GM19193 (cell line): Measurements from ENCODE around the gene ERICH6.

ENCODE experiments used
- POLR2A ChIP-seq: IDR thresholded peaks from 4 replicates; pipeline ENCODE4 v1.6.1; 2011; ENCODE audit not compliant: insufficient read depth, insufficient read length; ENCODE audit errors: extremely low read depth

ERICH6 gene

GRCh38 chr3:150740733-150741496 lies 37.2 kb upstream of the ERICH6 start:
- no peak for TF ChIP-seq POLR2A

DNA sequence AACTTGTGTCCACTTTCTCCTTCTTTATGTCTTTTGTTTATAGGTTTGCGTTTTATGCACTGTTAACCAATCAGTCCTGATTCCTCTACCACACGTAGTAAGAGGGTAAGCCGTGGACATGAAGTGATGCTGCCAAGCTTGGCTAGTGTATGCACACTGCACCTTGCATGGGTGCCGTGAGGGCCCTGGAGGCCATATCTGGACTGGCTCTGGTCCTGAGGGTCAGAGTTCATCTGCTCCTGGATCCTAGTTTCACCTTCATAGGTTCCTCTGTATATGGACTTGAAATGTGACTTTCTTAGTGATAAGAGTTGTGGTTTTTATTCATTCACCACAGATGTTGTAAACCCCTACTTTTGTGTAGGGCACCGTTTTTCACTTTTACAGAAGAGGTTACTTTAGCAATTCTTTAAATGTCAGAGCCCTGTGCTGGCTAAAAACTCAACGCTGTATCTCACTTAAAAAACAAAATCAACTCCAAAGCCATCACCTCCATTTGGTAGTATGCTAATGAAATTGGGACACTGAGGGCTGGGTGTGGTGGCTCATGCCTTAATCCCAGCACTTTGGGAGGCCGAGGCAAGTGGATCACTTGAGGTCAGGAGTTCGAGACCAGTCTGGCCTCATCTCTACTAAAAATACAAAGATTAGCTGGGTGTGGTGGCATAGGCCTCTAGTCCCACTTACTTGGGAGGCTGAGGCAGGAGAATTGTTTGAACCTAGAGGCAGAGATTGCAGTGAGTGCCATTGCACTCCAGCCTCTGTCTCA lies 36.3 kb upstream of the ERICH6 start:
- no peak for TF ChIP-seq POLR2A

- TF ChIP-seq POLR2A: no peak
Measured at GRCh38 chr3:150739200-150739863, 35.6 kb upstream of the ERICH6 start.

DNA sequence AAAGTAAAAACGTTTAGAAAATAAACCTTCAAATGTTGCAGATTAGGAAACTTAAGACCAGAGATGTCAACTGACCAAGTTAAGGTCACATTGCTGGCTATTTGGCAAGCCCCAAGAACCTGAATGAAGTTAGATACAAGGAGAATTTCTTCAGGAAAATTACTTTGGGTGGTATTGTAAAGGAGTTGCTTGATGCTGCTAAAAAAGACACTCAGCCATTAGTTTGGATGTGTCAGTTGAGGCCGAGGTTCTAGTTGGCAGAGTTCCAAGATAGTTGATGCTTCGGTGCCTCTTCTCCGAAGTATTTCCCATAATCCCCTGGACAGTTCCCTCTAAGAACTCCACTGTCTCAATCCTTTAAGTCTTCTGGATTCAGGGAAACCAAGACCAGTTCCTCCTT lies 35.0 kb upstream of the ERICH6 start:
- no peak for TF ChIP-seq POLR2A

DNA sequence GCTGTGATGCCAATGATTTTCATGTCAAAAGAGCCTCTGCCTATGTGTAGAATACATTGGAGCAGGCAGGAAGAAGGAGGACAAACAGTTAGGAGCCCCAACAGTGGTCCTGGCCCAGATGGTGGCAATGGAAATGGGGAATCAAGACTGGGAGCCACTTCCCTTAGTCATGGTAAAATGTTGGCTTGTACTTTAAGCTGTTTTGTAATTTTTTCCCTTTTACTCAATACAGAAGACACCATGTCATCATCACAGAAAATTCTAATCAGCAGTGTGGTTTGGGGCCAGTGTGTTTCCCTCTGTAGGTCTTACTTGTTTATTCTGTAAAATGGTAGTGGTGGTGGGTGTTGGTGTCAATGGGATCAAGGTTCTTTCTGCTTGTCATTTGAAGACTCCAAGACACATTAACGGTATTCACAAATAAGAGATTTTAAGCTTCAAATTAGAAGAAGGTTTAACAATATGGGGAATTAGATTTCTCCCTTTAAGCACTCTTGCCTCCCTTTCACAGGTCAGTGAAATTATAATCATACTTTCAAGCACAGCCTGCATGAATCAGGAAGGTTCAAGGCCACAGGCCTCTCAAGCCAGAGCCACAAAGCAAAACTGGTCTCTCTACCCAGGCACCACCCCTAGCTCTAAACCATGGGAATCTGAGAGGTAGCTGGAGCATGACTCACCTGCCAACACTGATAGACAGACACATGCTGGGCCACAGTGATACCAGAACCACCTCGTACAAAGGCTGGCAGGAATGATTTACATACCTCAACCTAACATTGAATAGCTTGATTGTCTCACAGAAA lies 34.4 kb upstream of the ERICH6 start:
- TF ChIP-seq POLR2A: no peak

GRCh38 chr3:150736903-150737832 lies 33.4 kb upstream of the ERICH6 start:
- no peak for TF ChIP-seq POLR2A

- no peak for TF ChIP-seq POLR2A
Measured at GRCh38 chr3:150736316-150736719, 32.6 kb upstream of the ERICH6 start.

GRCh38 chr3:150734795-150735119 lies 31.0 kb upstream of the ERICH6 start:
- no peak for TF ChIP-seq POLR2A

- no peak for TF ChIP-seq POLR2A
Measured at GRCh38 chr3:150733936-150734794, 30.4 kb upstream of the ERICH6 start.

GRCh38 chr3:150733373-150733935 lies 29.7 kb upstream of the ERICH6 start:
- no peak for TF ChIP-seq POLR2A

- no peak for TF ChIP-seq POLR2A
Measured at GRCh38 chr3:150729682-150730360, 26.1 kb upstream of the ERICH6 start.
